ENCODE data around the gene PRPF38B. TPM values are rescaled to one million over a fixed set of nuclear protein-coding genes. Genes with fewer than 3 reads are reported as not detected.

The PRPF38B gene
- total and polyA plus RNA-seq, 2 of the 8 experiments (the other 6 are each of a cell fraction or from before 2014, with no cell fraction given), result 16.6 to 50.6 TPM

DNA sequence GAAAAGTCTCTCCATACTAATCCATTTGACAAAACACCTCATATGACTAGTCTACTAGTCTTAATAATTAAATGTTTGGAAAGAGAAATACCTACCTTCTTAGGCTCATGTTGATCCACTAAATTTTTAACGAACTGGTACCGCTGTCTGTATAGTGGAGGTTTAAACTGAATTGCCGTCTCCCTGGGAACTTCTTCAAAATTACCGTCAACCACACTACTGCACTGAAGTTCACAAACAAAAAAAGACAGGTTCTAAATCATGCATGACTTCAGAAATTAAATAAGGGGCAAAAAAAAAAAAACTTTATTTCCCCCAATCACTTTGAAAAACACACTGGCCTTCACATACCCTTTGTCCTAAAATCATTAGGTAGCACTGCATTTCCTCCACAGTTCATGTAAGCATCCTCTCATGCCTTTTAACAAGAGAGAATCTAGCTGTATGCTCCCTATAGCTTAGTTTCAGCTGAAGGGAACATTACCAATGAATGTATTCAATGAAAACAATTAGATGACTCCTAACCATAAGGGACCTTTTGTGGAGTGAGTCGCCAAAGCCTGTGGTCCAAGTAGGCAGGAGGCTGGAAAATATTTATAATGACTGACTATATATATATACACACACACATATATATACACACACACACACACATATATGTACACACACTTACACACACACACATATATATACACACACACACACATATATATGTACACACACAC, 34.6 kb upstream of the PRPF38B start (continued):
- TF ChIP-seq CEBPB (IDR thresholded peaks at IDR 0.05; ENCODE audit: low read depth, low read length) (no peak), NANOG (IDR thresholded peaks at IDR 0.05; ENCODE audit: insufficient read depth, low read depth, low read length, poor library complexity, severe bottlenecking) (no peak), RNF2 (IDR thresholded peaks at IDR 0.05; ENCODE audit: borderline replicate concordance, low read depth, low read length, missing control alignments, poor library complexity, severe bottlenecking) (no peak), CTBP2 (IDR thresholded peaks at IDR 0.05; ENCODE audit: borderline replicate concordance, insufficient read depth, insufficient read length, low read length) (no peak)

All from H1 (cell line).